ENCODE results near the gene TNFSF12.

The TNFSF12 gene

GRCh38 chr17:7513850-7514419, 34.9 kb upstream of the TNFSF12 start:
- no peaks in the 10 kb centered on the region for H3K36me3 ChIP-seq (ENCODE audit: insufficient read depth)
- no peaks in the 10 kb centered on the region for H4K20me1 ChIP-seq (ENCODE audit: insufficient read depth)
- no peaks in the 10 kb centered on the region for H3K4me1 ChIP-seq (ENCODE audit: low read depth, poor library complexity, severe bottlenecking)
- H3K27me3 ChIP-seq (ENCODE audit: insufficient read depth, low read depth), result no peaks in the 10 kb centered on the region
- no peak overlapping the region for H3K9ac ChIP-seq
- no peak overlapping the region for H3K27ac ChIP-seq
- no peak overlapping the region for H3K4me2 ChIP-seq
- H3K4me3 ChIP-seq (IDR thresholded peaks at IDR 0.05; ENCODE audit: insufficient read depth, low read depth, low read length), result no peak overlapping the region
- TF ChIP-seq, protein P1, sequence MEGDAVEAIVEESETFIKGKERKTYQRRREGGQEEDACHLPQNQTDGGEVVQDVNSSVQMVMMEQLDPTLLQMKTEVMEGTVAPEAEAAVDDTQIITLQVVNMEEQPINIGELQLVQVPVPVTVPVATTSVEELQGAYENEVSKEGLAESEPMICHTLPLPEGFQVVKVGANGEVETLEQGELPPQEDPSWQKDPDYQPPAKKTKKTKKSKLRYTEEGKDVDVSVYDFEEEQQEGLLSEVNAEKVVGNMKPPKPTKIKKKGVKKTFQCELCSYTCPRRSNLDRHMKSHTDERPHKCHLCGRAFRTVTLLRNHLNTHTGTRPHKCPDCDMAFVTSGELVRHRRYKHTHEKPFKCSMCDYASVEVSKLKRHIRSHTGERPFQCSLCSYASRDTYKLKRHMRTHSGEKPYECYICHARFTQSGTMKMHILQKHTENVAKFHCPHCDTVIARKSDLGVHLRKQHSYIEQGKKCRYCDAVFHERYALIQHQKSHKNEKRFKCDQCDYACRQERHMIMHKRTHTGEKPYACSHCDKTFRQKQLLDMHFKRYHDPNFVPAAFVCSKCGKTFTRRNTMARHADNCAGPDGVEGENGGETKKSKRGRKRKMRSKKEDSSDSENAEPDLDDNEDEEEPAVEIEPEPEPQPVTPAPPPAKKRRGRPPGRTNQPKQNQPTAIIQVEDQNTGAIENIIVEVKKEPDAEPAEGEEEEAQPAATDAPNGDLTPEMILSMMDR (conservative IDR thresholded peaks at IDR 0.05; ENCODE audit: low read depth, low read length), result no peak
- no peaks in the 10 kb centered on the region for H3K79me2 ChIP-seq (ENCODE audit: insufficient read depth, low read depth)
- H2AFZ ChIP-seq (ENCODE audit: low read depth), result no peak overlapping the region

DNA sequence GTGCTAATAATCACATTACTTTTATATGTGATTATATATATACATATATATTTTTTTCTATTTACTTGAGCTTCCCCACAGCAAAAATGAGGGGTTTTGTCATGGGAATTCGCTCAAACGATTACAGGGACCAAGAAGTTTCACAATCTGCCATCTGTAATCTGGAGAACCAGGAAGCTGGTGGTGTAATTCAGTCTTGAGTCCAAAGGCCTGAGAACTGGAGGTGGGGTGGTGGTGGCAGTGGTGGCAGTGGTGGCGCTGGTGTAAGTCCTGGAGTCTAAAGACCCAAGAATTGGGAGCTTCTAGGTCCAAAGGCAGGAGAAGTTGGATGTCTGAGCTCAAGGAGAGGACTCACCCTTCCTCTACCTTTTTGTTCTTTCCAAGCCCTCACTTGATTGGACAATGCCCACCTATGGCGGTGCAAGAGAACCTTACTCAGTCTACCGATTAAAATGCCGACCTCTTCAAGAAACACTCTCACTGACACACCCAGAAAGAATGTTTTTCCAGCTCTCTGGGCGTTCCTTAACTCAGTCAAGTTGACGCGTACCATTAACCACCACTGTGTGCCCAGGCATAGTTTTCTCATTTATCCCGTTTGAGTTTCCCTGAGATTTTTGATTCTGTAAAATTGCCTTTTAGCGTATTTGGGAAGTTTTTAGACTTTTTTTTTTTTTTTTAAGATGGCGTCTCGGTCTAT, 32.8 kb upstream of the TNFSF12 start:
- Histone ChIP-seq H3K4me1 (ENCODE audit: low read depth, poor library complexity, severe bottlenecking) (no peaks in the 10 kb centered on the region), H2AFZ (ENCODE audit: low read depth) (no peak overlapping the region), H3K79me2 (ENCODE audit: insufficient read depth, low read depth) (no peaks in the 10 kb centered on the region), H3K4me3 (IDR thresholded peaks at IDR 0.05; ENCODE audit: insufficient read depth, low read depth, low read length) (no peak overlapping the region), H3K27ac (no peak overlapping the region), H3K27me3 (ENCODE audit: insufficient read depth, low read depth) (no peaks in the 10 kb centered on the region), H3K4me2 (no peak overlapping the region), H3K9ac (no peak overlapping the region), H4K20me1 (ENCODE audit: insufficient read depth) (no peaks in the 10 kb centered on the region), H3K36me3 (ENCODE audit: insufficient read depth) (no peaks in the 10 kb centered on the region)
- TF ChIP-seq, protein P1 (conservative IDR thresholded peaks at IDR 0.05; ENCODE audit: low read depth, low read length), result no peak

DNA sequence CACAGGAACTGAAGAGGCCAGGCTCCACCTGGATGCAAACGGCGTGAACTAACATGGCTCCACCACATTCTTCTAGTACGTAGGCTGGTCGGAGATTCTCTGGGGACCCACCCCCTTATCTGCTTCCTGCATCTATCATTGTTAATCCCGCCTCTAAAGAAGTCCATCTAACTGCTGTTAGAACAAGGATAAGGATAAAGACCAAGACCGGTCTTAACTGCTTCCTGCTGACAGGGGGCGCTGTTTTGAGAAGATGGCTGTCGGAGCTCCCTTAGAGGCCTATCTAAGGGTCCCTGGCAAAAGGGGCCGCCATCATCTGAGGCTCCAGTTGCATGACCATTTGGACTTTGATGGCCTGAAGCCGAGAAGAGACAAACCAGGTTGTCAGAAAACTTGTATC, 25.8 kb upstream of the TNFSF12 start:
- TF ChIP-seq, protein P1 (conservative IDR thresholded peaks at IDR 0.05; ENCODE audit: low read depth, low read length), result peak; percentile 28
- Histone ChIP-seq H3K27me3 (ENCODE audit: insufficient read depth, low read depth) (no peaks in the 10 kb centered on the region), H3K79me2 (ENCODE audit: insufficient read depth, low read depth) (no peaks in the 10 kb centered on the region), H4K20me1 (ENCODE audit: insufficient read depth) (no peaks in the 10 kb centered on the region), H3K4me1 (ENCODE audit: low read depth, poor library complexity, severe bottlenecking) (no peaks in the 10 kb centered on the region), H3K27ac (no peak overlapping the region), H3K36me3 (ENCODE audit: insufficient read depth) (no peaks in the 10 kb centered on the region), H2AFZ (ENCODE audit: low read depth) (no peak overlapping the region), H3K4me2 (no peak overlapping the region), H3K9ac (no peak overlapping the region), H3K4me3 (IDR thresholded peaks at IDR 0.05; ENCODE audit: insufficient read depth, low read depth, low read length) (no peak overlapping the region)

DNA sequence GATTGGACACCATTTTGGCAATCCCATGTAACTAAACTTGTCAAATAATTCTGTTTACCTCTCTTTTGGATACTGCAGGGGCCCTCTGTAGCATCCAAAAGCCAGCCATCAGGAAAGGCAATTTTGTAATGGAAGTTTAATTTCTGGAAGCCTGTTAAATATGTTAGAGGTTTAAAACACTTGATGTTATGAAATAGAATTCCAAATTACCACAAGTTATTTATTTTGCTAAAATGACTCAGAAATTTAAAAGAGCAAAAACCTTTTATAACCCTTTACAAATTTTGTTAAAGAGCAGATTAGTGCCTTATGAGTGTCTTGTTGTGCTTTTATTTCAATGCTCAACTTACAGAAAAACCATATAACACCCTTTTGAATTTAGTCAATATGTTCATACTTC, 20.0 kb upstream of the TNFSF12 start:
- H3K4me2 ChIP-seq, result no peak overlapping the region
- H3K9ac ChIP-seq, result no peak overlapping the region
- H3K27me3 ChIP-seq (ENCODE audit: insufficient read depth, low read depth), result no peaks in the 10 kb centered on the region
- TF ChIP-seq, protein P1 (conservative IDR thresholded peaks at IDR 0.05; ENCODE audit: low read depth, low read length), result no peak
- H3K4me3 ChIP-seq (IDR thresholded peaks at IDR 0.05; ENCODE audit: insufficient read depth, low read depth, low read length), result no peak overlapping the region
- H3K4me1 ChIP-seq (ENCODE audit: low read depth, poor library complexity, severe bottlenecking), result no peaks in the 10 kb centered on the region
- no peak overlapping the region for H2AFZ ChIP-seq (ENCODE audit: low read depth)
- H4K20me1 ChIP-seq (ENCODE audit: insufficient read depth), result no peaks in the 10 kb centered on the region
- H3K27ac ChIP-seq, result no peak overlapping the region
- H3K36me3 ChIP-seq (ENCODE audit: insufficient read depth), result no peaks in the 10 kb centered on the region
- no peaks in the 10 kb centered on the region for H3K79me2 ChIP-seq (ENCODE audit: insufficient read depth, low read depth)
